Panc1 (cell line): ENCODE measurements around the gene GNG5.

Experiments used
- CTCF ChIP-seq: fragments of 450-650 bp; IDR thresholded peaks from 2 replicates; pipeline ENCODE4 v1.5.1; 2017; ENCODE audit warnings: mild to moderate bottlenecking
- REST ChIP-seq, 2 experiments: IDR thresholded peaks; 2 replicates each; pipeline ENCODE4 v1.6.1; 2011 to 2012; ENCODE audit warnings: low read depth in 2 of 2, control low read depth in 1 of 2, low read length in 1 of 2, mild to moderate bottlenecking in 1 of 2, moderate library complexity in 1 of 2; ENCODE audit not compliant: insufficient read depth in 1 of 2

GRCh38 chr1:84540759-84541158, 34.4 kb upstream of the GNG5 start:
- TF ChIP-seq CTCF (no peak), REST (IDR thresholded peaks at IDR 0.05; ENCODE audit: insufficient read depth in 1 of 2, low read depth in 2 of 2, low read length in 1 of 2) (no peak)
